IPS DF 19.7 (cell line): ENCODE data around the gene MT1X.

ENCODE experiments used
- DNase-seq: peaks from one replicate; pipeline ENCODE4 v3.0.0-alpha.2; 2013; ENCODE audit warnings: low read depth, low spot score

MT1X gene

GRCh38 chr16:56679078-56679730 lies 3.1 kb upstream of the MT1X start:
- DNase-seq: no peak

DNA sequence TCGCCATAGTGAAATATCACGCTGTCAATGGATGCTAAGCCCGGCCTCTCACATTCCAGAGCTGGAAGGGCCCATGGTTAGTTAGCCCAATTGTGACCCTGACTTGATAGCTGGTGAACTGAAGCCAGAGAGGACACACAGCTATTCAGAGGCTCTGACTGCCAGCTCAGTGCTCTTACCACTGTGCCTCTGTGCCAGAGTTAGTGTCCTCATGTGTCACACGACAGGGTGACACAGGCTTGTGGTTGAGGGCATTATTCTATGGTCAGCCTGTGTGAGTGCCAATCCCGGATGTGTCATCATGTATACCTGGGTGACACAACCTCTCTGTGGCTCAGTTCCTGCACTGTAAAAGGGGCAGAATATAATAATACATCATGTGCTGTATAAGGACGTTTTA lies 2.5 kb upstream of the MT1X start:
- no peak for DNase-seq

- no peak for DNase-seq
Measured at GRCh38 chr16:56682703-56683397, 580 bp downstream of the MT1X start.

DNA sequence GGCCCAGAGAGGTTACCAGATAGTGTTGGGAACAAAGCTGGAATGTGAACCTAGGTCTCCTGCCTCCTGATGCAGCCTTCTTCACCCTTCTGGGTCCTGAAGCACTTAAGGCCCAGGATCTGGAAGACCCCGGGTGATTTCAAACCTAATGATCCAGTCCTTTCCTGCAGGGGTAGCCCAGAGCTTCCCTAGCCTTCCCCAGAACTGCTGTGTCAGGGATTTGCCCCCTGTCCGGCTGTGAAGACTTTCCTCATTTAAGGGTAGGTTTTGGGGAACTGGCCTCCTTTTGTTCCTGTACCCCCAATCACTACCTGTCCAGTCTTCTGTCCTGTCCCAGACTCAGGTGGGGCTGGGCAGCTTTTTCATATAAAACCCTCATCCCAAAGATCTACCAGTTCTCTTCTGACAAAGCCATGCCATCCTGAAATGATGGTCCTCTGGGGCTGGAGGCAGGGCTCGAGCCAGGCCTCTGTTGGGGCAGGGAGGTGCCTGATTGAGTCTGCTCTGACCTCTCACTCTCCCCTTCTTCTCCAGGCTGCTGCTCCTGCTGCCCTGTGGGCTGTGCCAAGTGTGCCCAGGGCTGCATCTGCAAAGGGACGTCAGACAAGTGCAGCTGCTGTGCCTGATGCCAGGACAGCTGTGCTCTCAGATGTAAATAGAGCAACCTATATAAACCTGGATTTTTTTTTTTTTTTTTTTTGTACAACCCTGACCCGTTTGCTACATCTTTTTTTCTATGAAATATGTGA lies 1.3 kb downstream of the MT1X start:
- no peak for DNase-seq

GRCh38 chr16:56684256-56684925 lies 2.1 kb downstream of the MT1X start:
- no peak for DNase-seq

- no peak for DNase-seq
Measured at GRCh38 chr16:56684926-56685590, 2.8 kb downstream of the MT1X start.

DNA sequence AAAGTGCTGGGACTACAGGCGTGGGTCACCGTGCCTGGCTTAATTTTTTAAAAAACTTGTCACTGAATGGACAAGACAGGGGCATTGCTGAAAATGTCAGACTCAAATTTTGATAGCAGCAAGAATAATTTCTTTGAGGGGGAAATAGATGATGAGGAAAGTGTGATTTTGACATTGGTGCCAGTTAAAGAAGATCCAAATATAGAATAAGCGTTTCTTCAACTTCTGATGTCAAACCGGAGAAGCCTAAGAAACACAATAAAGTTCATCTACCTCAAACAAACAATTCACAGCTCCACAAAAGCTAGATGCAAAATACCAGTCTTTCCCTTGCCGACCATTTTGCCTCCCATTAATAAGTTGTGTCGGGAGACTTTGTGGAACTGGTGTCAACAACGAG lies 4.5 kb downstream of the MT1X start:
- no peak for DNase-seq

GRCh38 chr16:56688762-56689161 lies 6.5 kb downstream of the MT1X start:
- DNase-seq: no peak

DNA sequence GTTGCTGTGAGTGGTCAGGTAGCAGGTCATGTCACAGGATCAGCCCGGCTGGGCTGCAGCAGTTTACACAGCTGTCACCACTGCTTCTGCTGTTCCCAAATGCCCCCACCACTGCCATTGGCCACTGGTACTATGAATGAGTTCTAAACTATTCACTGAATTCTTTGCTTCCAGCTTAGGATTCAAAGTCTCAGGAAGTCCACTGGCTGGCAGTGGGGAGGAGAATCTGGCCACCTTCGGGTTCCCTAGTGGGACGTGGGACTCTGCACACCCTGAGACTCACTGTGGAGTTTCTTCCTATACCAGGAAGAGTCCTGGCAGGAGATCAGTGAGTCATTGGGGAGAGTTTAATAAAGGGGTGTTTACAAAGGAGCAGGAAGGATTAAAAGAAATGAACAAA lies 6.9 kb downstream of the MT1X start:
- DNase-seq: no peak

- DNase-seq: no peak
Measured at GRCh38 chr16:56690420-56691122, 8.3 kb downstream of the MT1X start.

DNA sequence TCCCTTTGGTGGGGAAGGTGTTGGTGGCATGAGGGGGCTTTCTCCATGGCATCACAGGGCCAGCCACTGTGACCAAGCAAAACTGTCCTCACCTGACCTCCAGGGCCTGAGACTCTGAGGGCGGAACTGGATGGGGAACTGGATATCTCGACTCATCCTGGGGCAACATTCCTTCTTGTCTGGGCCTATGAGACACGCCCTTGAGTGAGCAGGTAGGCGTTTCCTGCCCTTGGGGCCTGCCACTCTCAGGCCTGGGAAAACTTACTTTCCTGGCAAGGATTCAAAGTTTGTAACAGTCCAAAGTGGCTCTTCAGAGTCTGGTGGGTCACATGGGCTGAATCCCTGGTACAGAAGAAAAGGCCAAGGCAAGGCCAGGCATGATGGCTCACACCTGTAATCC lies 9.6 kb downstream of the MT1X start:
- no peak for DNase-seq

- DNase-seq: no peak
Measured at GRCh38 chr16:56695246-56695645, 13.0 kb downstream of the MT1X start.

- no peak for DNase-seq
Measured at GRCh38 chr16:56697456-56698155, 15.3 kb downstream of the MT1X start.

GRCh38 chr16:56700195-56700594 lies 17.9 kb downstream of the MT1X start:
- no peak for DNase-seq

DNA sequence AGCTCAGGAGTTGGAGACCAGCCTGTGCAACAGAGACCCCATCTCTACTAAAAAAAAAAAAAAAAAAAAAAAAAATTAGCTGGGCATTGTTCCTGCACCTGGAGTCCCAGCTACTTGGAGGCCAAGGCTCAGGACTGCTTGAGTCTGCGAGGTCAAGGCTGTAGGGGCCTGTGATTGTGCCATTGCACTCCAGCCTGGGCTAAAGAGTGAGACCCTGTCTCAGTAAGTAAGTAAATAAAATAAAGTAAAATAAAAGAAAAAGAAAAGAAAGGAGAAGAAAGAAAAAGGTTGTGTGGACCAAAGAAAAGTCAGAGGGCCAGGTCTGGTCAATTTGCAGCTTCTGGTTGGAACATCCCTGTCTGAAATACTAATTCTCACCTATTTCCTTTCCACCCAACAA lies 18.4 kb downstream of the MT1X start:
- DNase-seq: no peak

GRCh38 chr16:56701534-56701933 lies 19.3 kb downstream of the MT1X start:
- no peak for DNase-seq

GRCh38 chr16:56702836-56703235 lies 20.6 kb downstream of the MT1X start:
- no peak for DNase-seq

- DNase-seq: no peak
Measured at GRCh38 chr16:56708525-56709442, 26.5 kb downstream of the MT1X start.

- no peak for DNase-seq
Measured at GRCh38 chr16:56709443-56710040, 27.3 kb downstream of the MT1X start.
